GM18873 (cell line): ENCODE results near the gene STX12.

Source experiments
- ATAC-seq: cut with Tn5 transposase; IDR thresholded peaks from one replicate; pipeline ENCODE4 v1.9.1; 2021; ENCODE audit warnings: mild to moderate bottlenecking, moderate library complexity, moderate number of reproducible peaks; ENCODE audit not compliant: unreplicated experiment, low FRiP score

The STX12 gene

GRCh38 chr1:27772932-27773825 lies at the start of gene STX12:
TSS of gene STX12 (plus strand) at chr1:27773219. CDS start at chr1:27773308, 89 bp downstream.
- peak; percentile 93 for ATAC-seq

DNA sequence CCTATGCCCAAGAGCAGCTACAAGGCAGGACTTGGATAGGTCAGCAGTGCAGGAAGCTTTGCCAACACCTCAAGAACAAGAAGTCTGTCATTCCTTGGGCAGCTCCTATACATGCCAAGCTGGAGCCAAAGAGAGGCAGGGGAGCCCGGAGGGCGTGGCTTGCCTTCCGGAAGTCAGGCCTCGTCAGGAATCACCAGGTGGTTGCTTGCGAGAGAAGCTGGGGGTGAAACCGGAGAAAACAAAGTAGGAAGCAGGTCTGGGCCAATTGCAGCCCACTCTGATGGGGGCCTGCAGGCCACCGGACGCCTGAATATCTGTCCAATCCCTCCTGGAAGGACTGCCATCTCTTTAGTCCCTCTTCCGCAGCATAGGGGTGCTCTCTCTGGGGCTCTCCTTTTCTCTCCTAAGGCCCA lies 48.1 kb upstream of the STX12 start:
- no peak for ATAC-seq

GRCh38 chr1:27725374-27726172 lies 47.4 kb upstream of the STX12 start, which contains the start of gene FAM76A:
TSS of gene FAM76A (plus strand) at chr1:27725961. CDS start at chr1:27726081, 120 bp downstream.
- peak; percentile 94 for ATAC-seq

- ATAC-seq, result no peak
Measured at GRCh38 chr1:27726173-27727044, 46.6 kb upstream of the STX12 start.

GRCh38 chr1:27727126-27727525 lies 45.9 kb upstream of the STX12 start:
- ATAC-seq, result no peak

- ATAC-seq, result no peak
Measured at GRCh38 chr1:27736252-27736651, 36.8 kb upstream of the STX12 start.

GRCh38 chr1:27741121-27741520 lies 31.9 kb upstream of the STX12 start:
- no peak for ATAC-seq

GRCh38 chr1:27744556-27744955 lies 28.5 kb upstream of the STX12 start:
- ATAC-seq, result no peak

DNA sequence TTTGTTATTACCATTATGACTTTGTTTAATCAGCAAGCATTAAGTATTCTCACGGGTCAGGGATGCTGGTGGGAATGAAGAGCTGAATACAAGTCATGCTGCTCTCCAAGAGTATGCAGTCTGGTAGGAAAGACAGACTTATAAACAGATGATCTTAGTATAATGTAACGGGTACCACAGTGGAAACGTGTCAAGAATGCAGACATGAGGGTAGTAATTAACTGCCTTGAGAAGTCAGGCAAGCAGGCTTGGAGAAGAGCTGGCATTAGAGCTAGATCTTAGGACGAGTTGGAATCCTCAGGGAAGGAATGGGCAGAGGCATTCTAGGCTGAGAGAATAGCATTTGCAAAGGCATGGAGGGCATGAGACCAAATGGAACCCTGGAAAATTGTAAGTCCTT lies 27.6 kb upstream of the STX12 start:
- ATAC-seq, result no peak

DNA sequence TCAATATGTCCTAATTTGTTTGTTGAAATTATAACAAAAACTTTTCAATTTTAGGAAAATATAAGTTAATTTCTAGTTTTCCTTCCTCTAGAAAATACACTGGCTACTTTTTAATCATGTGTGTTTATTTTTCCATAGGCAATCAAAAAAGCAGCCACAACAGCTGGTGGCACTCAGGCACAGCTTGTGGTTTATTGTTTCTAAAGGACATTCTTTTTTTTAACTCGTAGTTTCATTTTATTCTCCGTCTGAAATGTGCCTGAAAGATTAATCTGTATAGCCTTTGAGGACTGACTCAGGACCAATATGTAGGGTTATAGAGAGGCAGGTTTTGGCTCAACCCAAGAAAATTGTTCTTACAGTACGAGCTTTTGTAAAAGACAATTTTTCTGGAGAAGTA lies 20.7 kb upstream of the STX12 start:
- no peak for ATAC-seq

- ATAC-seq, result no peak
Measured at GRCh38 chr1:27755286-27755685, 17.7 kb upstream of the STX12 start.

DNA sequence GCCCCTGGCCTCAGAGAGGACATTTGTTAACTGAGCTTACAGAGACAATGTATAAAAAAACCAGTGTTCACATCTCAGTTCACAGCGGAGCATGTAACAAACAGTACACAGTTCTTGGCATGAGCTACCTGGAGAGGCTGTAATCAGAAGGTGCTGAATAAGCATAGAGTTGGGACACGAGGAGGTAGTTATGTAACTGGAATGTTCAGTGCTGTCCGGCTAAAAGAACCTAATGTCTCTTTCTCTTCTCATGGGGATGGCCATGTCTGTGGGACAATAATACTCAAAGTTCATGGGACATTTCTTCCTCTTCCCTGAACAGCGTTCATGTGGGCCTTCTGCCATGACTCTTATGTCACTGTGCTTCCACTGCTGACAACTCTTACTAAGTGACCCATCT lies 17.2 kb upstream of the STX12 start:
- ATAC-seq, result no peak

DNA sequence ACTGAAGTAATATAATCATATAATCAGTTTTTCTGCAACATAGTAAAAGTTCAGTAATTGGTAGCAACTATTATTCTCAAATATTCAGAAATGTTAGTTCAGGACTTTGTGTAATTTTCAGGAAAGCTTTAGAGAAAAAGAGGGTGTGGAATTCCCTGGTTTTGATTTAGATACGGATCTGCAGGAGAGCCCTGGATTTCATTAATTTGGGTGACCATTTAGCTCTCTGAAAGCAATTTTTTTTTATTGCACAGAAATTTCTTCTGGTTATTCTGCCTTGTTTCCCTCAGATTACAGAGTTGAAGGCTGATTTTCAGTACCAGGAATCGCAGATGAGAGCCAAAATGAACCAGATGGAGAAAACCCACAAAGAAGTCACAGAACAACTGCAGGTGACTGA lies 13.8 kb upstream of the STX12 start:
- ATAC-seq, result no peak

DNA sequence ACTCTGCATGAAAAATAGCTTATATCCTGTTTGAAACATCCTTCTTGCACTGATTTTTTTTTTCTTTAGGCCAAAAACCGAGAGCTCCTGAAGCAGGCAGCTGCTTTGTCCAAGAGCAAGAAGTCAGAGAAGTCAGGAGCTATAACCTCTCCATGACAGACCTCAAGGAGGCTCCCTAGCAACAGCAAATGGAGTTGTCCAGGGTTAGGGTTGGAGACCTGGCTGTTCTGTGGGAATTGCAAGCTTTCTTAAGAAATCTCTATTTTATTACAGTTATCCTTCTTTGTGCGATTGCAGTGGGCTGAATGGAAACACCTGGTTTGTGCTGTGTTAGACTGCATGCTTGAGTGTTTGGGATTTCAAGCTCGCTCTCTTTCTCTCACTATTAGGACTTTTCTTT lies 12.6 kb upstream of the STX12 start:
- no peak for ATAC-seq

- no peak for ATAC-seq
Measured at GRCh38 chr1:27762033-27762432, 11.0 kb upstream of the STX12 start.

GRCh38 chr1:27763358-27763757 lies 9.7 kb upstream of the STX12 start:
- ATAC-seq, result no peak

- ATAC-seq, result no peak
Measured at GRCh38 chr1:27770293-27770830, 2.7 kb upstream of the STX12 start.

DNA sequence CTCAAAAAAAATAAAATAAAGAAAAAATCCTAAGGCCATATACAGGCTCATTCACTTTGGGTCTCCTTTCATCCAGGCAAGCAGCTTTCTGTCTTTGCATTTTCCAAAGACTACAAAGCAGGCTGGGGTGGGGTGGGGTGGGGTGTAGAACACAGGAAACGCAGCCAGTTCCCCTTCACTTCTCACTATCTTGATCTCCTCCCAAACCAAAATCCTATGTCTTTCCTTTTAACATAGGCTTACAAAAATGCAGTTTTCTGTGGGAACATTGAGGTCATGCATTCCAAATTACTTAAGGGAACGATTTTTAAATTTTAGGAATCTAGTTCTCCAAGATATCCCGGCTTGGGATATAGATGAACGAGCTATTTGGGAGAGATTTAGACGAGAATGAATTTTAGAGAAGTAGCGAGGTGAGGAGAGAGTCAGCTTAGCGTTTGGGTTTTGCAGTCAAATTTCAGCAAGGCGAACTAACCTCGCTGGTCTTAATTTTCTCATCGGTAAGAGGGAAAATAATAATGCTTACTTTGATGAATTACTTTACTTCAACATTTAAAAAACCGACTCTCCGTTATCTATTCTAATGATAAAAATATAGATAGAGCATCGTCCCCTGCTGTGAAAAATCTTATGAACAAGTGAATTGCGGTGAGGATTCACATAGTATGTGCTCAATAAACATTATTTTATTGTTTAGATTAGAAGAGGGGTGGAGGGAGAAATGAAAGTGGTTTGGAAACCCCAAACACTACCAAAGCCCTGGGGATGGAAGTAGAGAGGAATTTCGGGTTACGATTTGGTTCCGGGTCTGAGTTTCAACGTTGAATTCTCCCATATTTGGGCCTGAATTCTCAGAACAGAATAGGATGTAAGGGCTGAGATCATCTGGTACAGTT lies 735 bp upstream of the STX12 start:
- ATAC-seq, result no peak

DNA sequence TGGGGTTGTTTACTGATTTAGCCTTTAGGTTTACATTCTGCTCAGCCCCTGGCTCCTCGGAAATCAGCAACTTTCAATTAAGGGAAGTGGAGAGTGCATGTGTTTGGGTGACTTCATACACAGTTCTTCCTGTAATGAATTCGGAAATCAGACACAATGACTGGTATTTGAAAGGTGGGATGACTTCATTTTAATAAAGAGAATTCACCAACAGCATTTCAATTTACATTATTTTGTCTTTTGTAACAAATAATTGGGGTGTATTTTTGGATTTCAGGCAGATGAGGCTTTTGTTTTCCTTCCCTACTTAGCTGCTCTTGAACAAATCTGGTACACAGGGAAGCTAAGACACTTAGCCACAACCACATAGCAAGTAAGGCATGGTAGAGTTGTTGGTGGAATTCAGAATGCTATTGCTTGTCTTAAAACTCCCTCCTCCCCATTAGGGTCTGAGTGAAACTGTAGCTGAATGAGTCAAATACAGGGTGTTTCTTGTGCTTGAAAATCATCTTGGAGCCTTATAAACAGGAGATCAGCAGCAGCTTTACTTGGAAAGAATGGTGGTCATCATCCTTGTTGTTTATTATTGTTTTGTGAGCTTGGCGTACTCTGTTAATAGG lies 917 bp downstream of the STX12 start:
- no peak for ATAC-seq
